ENCODE measurements around the gene NPY2R. TPM values are rescaled to one million over a fixed set of nuclear protein-coding genes. Genes with fewer than 3 reads are reported as not detected.

Gene NPY2R
- total RNA-seq, 4 donors from 2014 or later, result 0.34 to 4.4 (median 0.65) TPM; not detected in 1

GRCh38 chr4:155186972-155187371 lies 21.5 kb upstream of the NPY2R start:
- TF ChIP-seq CTCF (IDR thresholded peaks at IDR 0.05; ENCODE audit: low read depth), result no peak

- no peak for TF ChIP-seq CTCF (IDR thresholded peaks at IDR 0.05; ENCODE audit: low read depth)
Measured at GRCh38 chr4:155187989-155188388, 20.4 kb upstream of the NPY2R start.

GRCh38 chr4:155190099-155190498 lies 18.3 kb upstream of the NPY2R start:
- TF ChIP-seq CTCF (IDR thresholded peaks at IDR 0.05; ENCODE audit: low read depth), result no peak

- no peak for TF ChIP-seq CTCF (IDR thresholded peaks at IDR 0.05; ENCODE audit: low read depth)
Measured at GRCh38 chr4:155197757-155198156, 10.7 kb upstream of the NPY2R start.

- TF ChIP-seq CTCF (IDR thresholded peaks at IDR 0.05; ENCODE audit: low read depth), result no peak
Measured at GRCh38 chr4:155207534-155208257, 740 bp upstream of the NPY2R start.

DNA sequence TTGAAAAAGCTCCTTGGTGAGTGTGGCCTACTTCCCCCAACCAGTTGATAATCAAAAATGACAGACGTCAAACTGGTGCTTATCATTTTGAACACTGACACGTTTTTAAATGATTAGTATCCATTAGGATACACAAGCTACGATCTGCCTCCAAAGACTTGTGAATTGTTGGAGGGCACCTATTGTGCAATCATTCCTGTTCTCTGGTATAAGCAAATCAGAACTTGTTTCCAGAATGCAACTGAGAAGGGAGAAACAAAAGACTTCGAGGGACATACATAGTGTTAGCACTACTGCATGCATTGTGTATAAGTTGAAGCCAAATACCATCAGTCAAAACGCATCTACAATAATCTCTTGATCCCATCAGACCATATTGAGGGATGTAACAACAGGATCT lies 11.6 kb downstream of the NPY2R start:
- TF ChIP-seq CTCF (IDR thresholded peaks at IDR 0.05; ENCODE audit: low read depth), result no peak

- no peak for TF ChIP-seq CTCF (IDR thresholded peaks at IDR 0.05; ENCODE audit: low read depth)
Measured at GRCh38 chr4:155227131-155227530, 18.7 kb downstream of the NPY2R start.

All from subcutaneous adipose tissue (tissue), 4 donors.